H1 (cell line): ENCODE results near the gene CUL4A. TPM values are rescaled to one million over a fixed set of nuclear protein-coding genes. Genes with fewer than 3 reads are reported as not detected.

Experiments
- CTCF ChIA-PET: fragments of 300-600 bp; sonication (Branson Sonifier 250); formaldehyde crosslinking; loops from one replicate; lab custom pipeline; 2021; ENCODE audit not compliant: partially characterized antibody; lab: Charles Lee
- POLR2A ChIA-PET: fragments of 300-600 bp; sonication (Branson Sonifier 250); formaldehyde crosslinking; loops from one replicate; lab custom pipeline; 2021; ENCODE audit warnings: inconsistent platforms; ENCODE audit not compliant: partially characterized antibody; lab: Charles Lee
- DNase-seq, 2 experiments: peaks; one replicate each; pipeline versions ENCODE4 v3.0.0 to v3.0.0-alpha.2; 2010 to 2022; ENCODE audit warnings: low spot score in 2 of 2, low read depth in 1 of 2, mixed read lengths in 1 of 2
- FAIRE-seq: peaks from 2 replicates; lab custom pipeline; 2011; peaks lifted over from hg19 to GRCh38; lab: Jason Lieb, UNC
- H2AFZ ChIP-seq: 2 replicates; pipeline ENCODE4 v1.8.1; 2012; ENCODE audit warnings: low read length, inconsistent platforms
- H2AK5ac ChIP-seq: 2 replicates; pipeline ENCODE4 v1.6.1; 2013; ENCODE audit warnings: low read depth, low read length
- H2BK120ac ChIP-seq: replicated peaks from 2 replicates; pipeline ENCODE3; 2013; ENCODE audit warnings: low read depth, low read length, inconsistent platforms
- H2BK12ac ChIP-seq: 2 replicates; pipeline ENCODE4 v1.6.1; 2013; ENCODE audit warnings: low read depth, low read length
- H2BK15ac ChIP-seq: 2 replicates; pipeline ENCODE4 v1.6.1; 2013; ENCODE audit warnings: low read length
- H2BK20ac ChIP-seq: 2 replicates; pipeline ENCODE4 v1.6.1; 2013; ENCODE audit warnings: low read length
- H2BK5ac ChIP-seq: 2 replicates; pipeline ENCODE4 v1.6.1; 2013; ENCODE audit warnings: low read depth, low read length
- H3K14ac ChIP-seq: 2 replicates; pipeline ENCODE4 v1.6.1; 2013; ENCODE audit warnings: inconsistent platforms; ENCODE audit not compliant: insufficient read length
- H3K18ac ChIP-seq: 2 replicates; pipeline ENCODE4 v1.6.1; 2013; ENCODE audit warnings: low read length; ENCODE audit errors: extremely low read depth
- H3K23ac ChIP-seq: 2 replicates; pipeline ENCODE4 v1.6.1; 2013; ENCODE audit warnings: inconsistent platforms; ENCODE audit not compliant: insufficient read length
- H3K23me2 ChIP-seq: 2 replicates; pipeline ENCODE4 v1.6.1; 2013; ENCODE audit warnings: low read depth, low read length
- H3K27ac ChIP-seq: 2 replicates; pipeline ENCODE4 v1.6.1; 2011; ENCODE audit warnings: low read depth, low read length, inconsistent platforms
- H3K27me3 ChIP-seq, 4 experiments: replicated peaks in 1 of 4; 1 replicate in 1 of 4; 2 replicates in 3 of 4; pipeline versions ENCODE4 v1.6.1 to v1.8.1; 2011 to 2013; ENCODE audit warnings: low read length in 3 of 4, mild to moderate bottlenecking in 3 of 4, inconsistent platforms in 2 of 4, mixed read lengths in 2 of 4, moderate library complexity in 1 of 4; ENCODE audit not compliant: control insufficient read depth in 3 of 4, insufficient read depth in 3 of 4; ENCODE audit errors: extremely low read depth in 1 of 4
- H3K36me3 ChIP-seq, 4 experiments: 2 replicates each; pipeline versions ENCODE4 v1.6.1 to v1.8.1; 2011 to 2013; ENCODE audit warnings: mild to moderate bottlenecking in 4 of 4, low read length in 3 of 4, moderate library complexity in 2 of 4, control low read depth in 1 of 4, inconsistent platforms in 1 of 4; ENCODE audit not compliant: insufficient read depth in 4 of 4, control insufficient read depth in 2 of 4
- H3K4ac ChIP-seq: replicated peaks from 2 replicates; pipeline ENCODE3; 2013; ENCODE audit warnings: low read length, low read depth, mixed read lengths, inconsistent platforms; ENCODE audit not compliant: insufficient read length
- H3K4me1 ChIP-seq, 4 experiments: replicated peaks in 1 of 4; 1 replicate in 1 of 4; 2 replicates in 3 of 4; pipeline versions ENCODE4 v1.6.1 to v1.8.1; 2011 to 2013; ENCODE audit warnings: low read length in 3 of 4, inconsistent platforms in 2 of 4, mixed read lengths in 1 of 4; ENCODE audit not compliant: insufficient read depth in 4 of 4, control insufficient read depth in 3 of 4
- H3K4me2 ChIP-seq, 2 experiments: 2 replicates each; pipeline versions ENCODE4 v1.6.1 to v1.8.1; 2011 to 2013; ENCODE audit warnings: low read depth in 2 of 2, low read length in 2 of 2, control low read depth in 1 of 2, inconsistent platforms in 1 of 2, mild to moderate bottlenecking in 1 of 2; ENCODE audit not compliant: insufficient read depth in 1 of 2
- H3K4me3 ChIP-seq, 4 experiments: fragments of 200-600, 300-600 bp in 1 of 4; sonication (generic), shearing (Covaris generic), sonication (Bioruptor Twin) in 1 of 4; 2 replicates each; pipeline versions ENCODE4 v1.5.1 to v1.8.1; 2011 to 2016; ENCODE audit warnings: low read length in 4 of 4, low read depth in 3 of 4, control low read depth in 2 of 4, inconsistent platforms in 2 of 4, mild to moderate bottlenecking in 2 of 4, mixed read lengths in 1 of 4, moderate library complexity in 1 of 4; ENCODE audit not compliant: insufficient read depth in 2 of 4; ENCODE audit errors: extremely low read depth in 1 of 4
- H3K56ac ChIP-seq: replicated peaks from 2 replicates; pipeline ENCODE3; 2013; ENCODE audit warnings: low read depth, mild to moderate bottlenecking, mixed read lengths, low read length, inconsistent platforms; ENCODE audit not compliant: insufficient read length
- H3K79me1 ChIP-seq: 2 replicates; pipeline ENCODE4 v1.6.1; 2013; ENCODE audit warnings: low read depth, low read length, control low read depth
- H3K79me2 ChIP-seq, 2 experiments: 2 replicates each; pipeline versions ENCODE4 v1.6.1 to v1.8.1; 2012 to 2013; ENCODE audit warnings: low read length in 2 of 2, mild to moderate bottlenecking in 2 of 2, inconsistent platforms in 1 of 2; ENCODE audit not compliant: insufficient read depth in 2 of 2, control insufficient read depth in 1 of 2
- H3K9ac ChIP-seq, 4 experiments: replicated peaks in 1 of 4; 1 replicate in 1 of 4; 2 replicates in 3 of 4; pipeline versions ENCODE4 v1.6.1 to v1.8.1; 2011 to 2013; ENCODE audit warnings: low read depth in 3 of 4, low read length in 3 of 4, control low read depth in 2 of 4, mild to moderate bottlenecking in 2 of 4, moderate library complexity in 2 of 4, inconsistent platforms in 1 of 4; ENCODE audit errors: extremely low read depth in 1 of 4
- H3K9me3 ChIP-seq, 2 experiments: 2 replicates each; pipeline versions ENCODE4 v1.6.1 to v1.8.1; 2012 to 2013; ENCODE audit warnings: mild to moderate bottlenecking in 2 of 2, moderate library complexity in 2 of 2, control low read depth in 1 of 2, inconsistent platforms in 1 of 2, low read depth in 1 of 2, low read length in 1 of 2, mixed read lengths in 1 of 2; ENCODE audit not compliant: insufficient read depth in 2 of 2
- H4K20me1 ChIP-seq, 2 experiments: replicated peaks in 1 of 2; 2 replicates each; pipeline versions ENCODE3 to v1.8.1; 2011 to 2013; ENCODE audit warnings: inconsistent platforms in 2 of 2, low read length in 2 of 2, mild to moderate bottlenecking in 1 of 2; ENCODE audit not compliant: insufficient read depth in 2 of 2, control insufficient read depth in 1 of 2
- H4K5ac ChIP-seq: 2 replicates; pipeline ENCODE4 v1.6.1; 2013; ENCODE audit warnings: low read length, low read depth, mixed read lengths, inconsistent platforms; ENCODE audit not compliant: insufficient read length
- H4K8ac ChIP-seq: 2 replicates; pipeline ENCODE4 v1.8.0; 2013; ENCODE audit warnings: mild to moderate bottlenecking, moderate library complexity, low read length, inconsistent platforms; ENCODE audit not compliant: insufficient read depth; ENCODE audit errors: extremely low read depth
- H4K91ac ChIP-seq: replicated peaks from 2 replicates; pipeline ENCODE3; 2013; ENCODE audit warnings: low read length, mixed read lengths, inconsistent platforms; ENCODE audit not compliant: insufficient read length
- ATF3 ChIP-seq: IDR thresholded peaks from 2 replicates; pipeline ENCODE4 v1.6.1; 2011; ENCODE audit warnings: low read depth, mild to moderate bottlenecking, low read length; ENCODE audit not compliant: insufficient read depth
- CREB1 ChIP-seq: IDR thresholded peaks from 2 replicates; pipeline ENCODE4 v1.6.1; 2012; ENCODE audit warnings: inconsistent platforms
- FOSL1 ChIP-seq: IDR thresholded peaks from 2 replicates; pipeline ENCODE4 v1.6.1; 2011; ENCODE audit warnings: mild to moderate bottlenecking, low read depth, low read length, moderate library complexity; ENCODE audit not compliant: insufficient read depth
- HDAC2 ChIP-seq, 2 experiments: fragments of 300-600 bp in 1 of 2; sonication (generic) in 1 of 2; IDR thresholded peaks; 2 replicates each; pipeline ENCODE4 v1.6.1; 2011 to 2012; ENCODE audit warnings: low read depth in 2 of 2, low read length in 2 of 2, mild to moderate bottlenecking in 2 of 2, moderate library complexity in 2 of 2, borderline replicate concordance in 1 of 2, inconsistent platforms in 1 of 2
- RFX5 ChIP-seq: IDR thresholded peaks from 2 replicates; pipeline ENCODE4 v1.6.1; 2011; ENCODE audit warnings: low read depth, low read length, improper control_type of control experiment, borderline replicate concordance
- SAP30 ChIP-seq: fragments of 300-600 bp; sonication (generic); IDR thresholded peaks from 2 replicates; pipeline ENCODE4 v1.7.1; 2012; ENCODE audit warnings: low read length, moderate library complexity, mild to moderate bottlenecking, inconsistent platforms; ENCODE audit not compliant: insufficient read depth, insufficient replicate concordance
- SIX5 ChIP-seq: IDR thresholded peaks from 2 replicates; pipeline ENCODE4 v1.6.1; 2011; ENCODE audit warnings: mild to moderate bottlenecking, low read depth, low read length
- SP2 ChIP-seq: IDR thresholded peaks from 2 replicates; pipeline ENCODE4 v1.6.1; 2012; ENCODE audit warnings: mild to moderate bottlenecking, low read length, inconsistent platforms
- SP4 ChIP-seq: IDR thresholded peaks from 2 replicates; pipeline ENCODE4 v1.6.1; 2012; ENCODE audit warnings: low read length, inconsistent platforms
- SUZ12 ChIP-seq: fragments of 200-600 bp; sonication (generic); IDR thresholded peaks from 2 replicates; pipeline ENCODE4 v1.6.1; 2012; ENCODE audit warnings: mild to moderate bottlenecking, inconsistent platforms, low read length, moderate library complexity, mixed read lengths
- USF2 ChIP-seq: IDR thresholded peaks from 2 replicates; pipeline ENCODE4 v1.6.1; 2011; ENCODE audit warnings: low read length, improper control_type of control experiment
- YY1 ChIP-seq: IDR thresholded peaks from 2 replicates; pipeline ENCODE4 v1.6.1; 2011; ENCODE audit warnings: low read depth, mild to moderate bottlenecking, low read length
- WGBS, 2 experiments: shearing (Covaris generic) in 1 of 2; methylation state at CpG; one replicate each; pipeline versions ENCODE4 v1.1.6 to v1.1.7; 2013 to 2015; ENCODE audit warnings: low lambda C conversion rate in 2 of 2, mixed read lengths in 2 of 2, inconsistent platforms in 1 of 2, low coverage in 1 of 2, missing lambda C conversion rate in 1 of 2; ENCODE audit not compliant: insufficient replicate concordance in 2 of 2, insufficient coverage in 1 of 2, insufficient read length in 1 of 2; ENCODE audit errors: extremely low coverage in 1 of 2, missing lambda C conversion rate in 1 of 2; 5-methylcytosine and 5-hydroxymethylcytosine counted together
- polyA plus RNA-seq, 7 experiments: library from polyadenylated mRNA; depleted of rRNA in 3 of 7; stranded (reverse) in 5 of 7; unstranded in 2 of 7; fragments of >200 nt in 5 of 7; fragments of 200-250 nt in 2 of 7; gene quantifications; 1 replicate in 5 of 7; 2 replicates in 1 of 7; 4 replicates in 1 of 7; pipeline versions ENCODE4 v1.2.1 to v1.2.3, GENCODE V29; 2011 to 2013; ENCODE audit warnings: missing spikeins in 2 of 7, mixed read lengths in 2 of 7
- total RNA-seq: library from RNA; stranded (reverse); fragmentation: NEBNext Ultra II Directional; extraction: Animal tissue kit (Norgen Biotek cat#: 25700); gene quantifications from 2 replicates; pipeline ENCODE4 v1.2.1, GENCODE V29; 2021

CUL4A gene
- total and polyA plus RNA-seq, 2 of the 8 experiments (the other 6 are each of a cell fraction or from before 2014, with no cell fraction given), result 54.7 to 101 TPM

GRCh38 chr13:113182046-113182445 lies 27.4 kb upstream of the CUL4A start:
- peaks cover 19 to 69% (median 49%) of the 10 kb centered on the region in 4 experiments for H3K36me3 ChIP-seq
- peaks cover 0 to 10% (median 2%) of the 10 kb centered on the region in 4 experiments; a peak in 5 of 7 replicates for H3K4me1 ChIP-seq
- peaks cover 1% of the 10 kb centered on the region; the same call in 1 of the 2 replicates for H3K79me1 ChIP-seq
- H2BK15ac ChIP-seq, result no peak overlapping the region
- H2AK5ac ChIP-seq, result no peak overlapping the region
- no peak overlapping the region for H2BK20ac ChIP-seq
- no peak overlapping the region for H2AFZ ChIP-seq
- no peak overlapping the region for H4K91ac ChIP-seq
- H2BK120ac ChIP-seq, result no peak overlapping the region
- no peaks in the 10 kb centered on the region for H3K23me2 ChIP-seq
- no peak overlapping the region for H3K4ac ChIP-seq
- H3K14ac ChIP-seq, result no peak overlapping the region
- H3K56ac ChIP-seq, result no peak overlapping the region
- H4K5ac ChIP-seq, result no peak overlapping the region
- no peaks in the 10 kb centered on the region for H3K27me3 ChIP-seq
- WGBS, 2 experiments, result 89% methylated on average over 4 of the region's 4 CpGs; no CpG with 5 or more reads in 1 of the 2 experiments
- H3K79me2 ChIP-seq, result no peaks in the 10 kb centered on the region
- no peak overlapping the region for H3K23ac ChIP-seq
- H3K18ac ChIP-seq, result no peak overlapping the region
- H3K4me3 ChIP-seq, result no peak overlapping the region
- H3K4me2 ChIP-seq, result no peak overlapping the region
- H3K9me3 ChIP-seq, result no peaks in the 10 kb centered on the region
- H2BK5ac ChIP-seq, result no peak overlapping the region
- no peak overlapping the region for H2BK12ac ChIP-seq
- FAIRE-seq (no peak), DNase-seq (no peak)
- no peak overlapping the region for H3K27ac ChIP-seq
- H4K20me1 ChIP-seq, result peaks cover 6 to 17% of the 10 kb centered on the region in 2 experiments
- H3K9ac ChIP-seq, result no peak overlapping the region
- ChIA-PET POLR2A (interaction anchor here (1.1 to 2.5 kb wide), 3 partner anchors 10 to 21 kb away, joined by 3 to 8 read pairs (median 6); no protein-coding TSS in a partner anchor), CTCF (interaction anchor here (1.3 kb wide), 1 partner anchor 59 kb away, joined by 4 read pairs; no protein-coding TSS in a partner anchor)
- H4K8ac ChIP-seq, result no peak overlapping the region
- TF ChIP-seq SIX5, result no peak
- no peak for TF ChIP-seq CREB1
- no peak for TF ChIP-seq SAP30
- TF ChIP-seq FOSL1, result no peak
- no peak for TF ChIP-seq SP2
- TF ChIP-seq HDAC2 (IDR thresholded peaks at IDR 0.05; ENCODE audit: borderline replicate concordance in 1 of 2, low read depth in 2 of 2, low read length in 2 of 2), result no peak
- no peak for TF ChIP-seq USF2
- TF ChIP-seq SP4, result no peak
- TF ChIP-seq SUZ12, result no peak
- no peak for TF ChIP-seq RFX5
- TF ChIP-seq ATF3, result no peak
- no peak for TF ChIP-seq YY1
